ENCODE measurements around the gene HNRNPUL2.

Gene HNRNPUL2

GRCh38 chr11:62667460-62667859 lies 59.8 kb downstream of the HNRNPUL2 start:
- no peak for DNase-seq (ENCODE audit: low read depth in 2 of 2)

- DNase-seq (ENCODE audit: low read depth in 2 of 2): no peak
Measured at GRCh38 chr11:62666259-62666926, 60.9 kb downstream of the HNRNPUL2 start.

GRCh38 chr11:62665599-62666258 lies 61.5 kb downstream of the HNRNPUL2 start:
- DNase-seq (ENCODE audit: low read depth in 2 of 2): peak; percentile 56 to 68

GRCh38 chr11:62665075-62665598 lies 62.1 kb downstream of the HNRNPUL2 start, which contains the start of the genes C11orf98 and CSKMT:
TSS of gene C11orf98 (minus strand) at chr11:62665210. CDS start at chr11:62665169, 41 bp downstream.
TSS of gene CSKMT (plus strand) at chr11:62665312. CDS start at chr11:62665880, 568 bp downstream.
- DNase-seq (ENCODE audit: low read depth in 2 of 2): peak; percentile 92 to 94

GRCh38 chr11:62664405-62665074 lies 62.7 kb downstream of the HNRNPUL2 start:
- DNase-seq (ENCODE audit: low read depth in 2 of 2): peak in 1 of 2 donors; percentile 14

Measured in activated CD8-positive, alpha-beta memory T cell treated with anti-CD3 and anti-CD28 coated beads for 4 hours (primary cell).